ENCODE results near the gene CBLN3. TPM values are rescaled to one million over a fixed set of nuclear protein-coding genes. Genes with fewer than 3 reads are reported as not detected.

CBLN3 gene
- total RNA-seq, 2 experiments from 2014 or later, result 2.9 TPM

DNA sequence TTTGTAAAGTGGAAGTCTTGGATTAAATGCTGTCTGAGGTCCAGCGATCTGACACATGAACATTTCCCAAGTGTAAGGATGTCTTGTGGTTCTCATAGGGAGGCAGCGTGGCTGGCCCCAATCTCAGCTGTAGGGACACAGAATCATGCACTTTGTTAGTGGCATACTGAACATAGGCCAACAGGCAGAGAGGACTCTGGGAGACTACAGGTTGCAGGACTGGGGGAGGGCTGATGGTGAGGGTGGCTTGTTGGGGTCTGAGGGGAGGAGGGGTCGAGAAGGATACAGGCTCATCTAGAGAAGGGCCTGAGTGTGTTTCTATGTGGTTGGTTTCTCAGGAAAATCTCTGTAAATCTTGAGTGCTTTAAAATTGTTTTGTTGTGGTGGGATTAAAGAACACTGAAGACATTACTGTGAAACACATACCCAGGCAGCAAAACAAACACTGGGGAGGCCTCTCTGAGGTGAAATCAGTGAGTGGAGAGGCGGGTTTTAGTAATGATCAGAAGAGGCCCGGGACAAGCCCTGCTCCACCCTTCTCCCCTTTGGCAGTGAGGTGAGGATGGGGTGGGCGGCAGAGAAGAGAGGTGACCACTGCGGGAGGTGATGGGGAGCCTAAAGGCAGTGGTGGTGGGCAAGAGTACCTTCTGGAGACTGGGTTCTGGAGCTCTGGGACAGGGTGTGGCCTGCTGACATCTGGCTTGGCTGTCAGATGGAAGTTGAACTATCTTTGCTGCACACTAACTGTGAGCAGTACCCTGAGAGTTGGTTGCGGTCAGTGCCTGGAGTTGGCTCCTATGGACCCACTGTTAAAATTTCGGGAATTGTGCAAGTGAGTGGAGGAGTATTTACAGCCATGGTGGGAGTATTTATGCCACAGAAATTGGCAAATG is 27.4 kb downstream of the CBLN3 start:
- no peak for DNase-seq
- no peak overlapping the region for H3K4me3 Mint-ChIP-seq
- no peak for ATAC-seq
- TF ChIP-seq, protein P1, sequence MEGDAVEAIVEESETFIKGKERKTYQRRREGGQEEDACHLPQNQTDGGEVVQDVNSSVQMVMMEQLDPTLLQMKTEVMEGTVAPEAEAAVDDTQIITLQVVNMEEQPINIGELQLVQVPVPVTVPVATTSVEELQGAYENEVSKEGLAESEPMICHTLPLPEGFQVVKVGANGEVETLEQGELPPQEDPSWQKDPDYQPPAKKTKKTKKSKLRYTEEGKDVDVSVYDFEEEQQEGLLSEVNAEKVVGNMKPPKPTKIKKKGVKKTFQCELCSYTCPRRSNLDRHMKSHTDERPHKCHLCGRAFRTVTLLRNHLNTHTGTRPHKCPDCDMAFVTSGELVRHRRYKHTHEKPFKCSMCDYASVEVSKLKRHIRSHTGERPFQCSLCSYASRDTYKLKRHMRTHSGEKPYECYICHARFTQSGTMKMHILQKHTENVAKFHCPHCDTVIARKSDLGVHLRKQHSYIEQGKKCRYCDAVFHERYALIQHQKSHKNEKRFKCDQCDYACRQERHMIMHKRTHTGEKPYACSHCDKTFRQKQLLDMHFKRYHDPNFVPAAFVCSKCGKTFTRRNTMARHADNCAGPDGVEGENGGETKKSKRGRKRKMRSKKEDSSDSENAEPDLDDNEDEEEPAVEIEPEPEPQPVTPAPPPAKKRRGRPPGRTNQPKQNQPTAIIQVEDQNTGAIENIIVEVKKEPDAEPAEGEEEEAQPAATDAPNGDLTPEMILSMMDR (IDR thresholded peaks at IDR 0.05), result no peak
- peaks cover 12% of the 10 kb centered on the region for H3K27me3 Mint-ChIP-seq
- H3K4me1 Mint-ChIP-seq (ENCODE audit: low read depth), result peaks cover 3% of the 10 kb centered on the region
- H3K36me3 Mint-ChIP-seq (ENCODE audit: low read depth), result no peaks in the 10 kb centered on the region
- H3K9me3 Mint-ChIP-seq, result no peaks in the 10 kb centered on the region
- ChIA-PET CTCF (interaction anchor here (1.3 to 3.9 kb wide), 3 partner anchors 29 to 69 kb away, joined by 5 to 15 read pairs (median 5); no protein-coding TSS in a partner anchor), POLR2A (no interaction called here)
- no peak overlapping the region for H3K27ac Mint-ChIP-seq
- intact Hi-C loops (cut with micrococcal nuclease), result no loop called here

DNA sequence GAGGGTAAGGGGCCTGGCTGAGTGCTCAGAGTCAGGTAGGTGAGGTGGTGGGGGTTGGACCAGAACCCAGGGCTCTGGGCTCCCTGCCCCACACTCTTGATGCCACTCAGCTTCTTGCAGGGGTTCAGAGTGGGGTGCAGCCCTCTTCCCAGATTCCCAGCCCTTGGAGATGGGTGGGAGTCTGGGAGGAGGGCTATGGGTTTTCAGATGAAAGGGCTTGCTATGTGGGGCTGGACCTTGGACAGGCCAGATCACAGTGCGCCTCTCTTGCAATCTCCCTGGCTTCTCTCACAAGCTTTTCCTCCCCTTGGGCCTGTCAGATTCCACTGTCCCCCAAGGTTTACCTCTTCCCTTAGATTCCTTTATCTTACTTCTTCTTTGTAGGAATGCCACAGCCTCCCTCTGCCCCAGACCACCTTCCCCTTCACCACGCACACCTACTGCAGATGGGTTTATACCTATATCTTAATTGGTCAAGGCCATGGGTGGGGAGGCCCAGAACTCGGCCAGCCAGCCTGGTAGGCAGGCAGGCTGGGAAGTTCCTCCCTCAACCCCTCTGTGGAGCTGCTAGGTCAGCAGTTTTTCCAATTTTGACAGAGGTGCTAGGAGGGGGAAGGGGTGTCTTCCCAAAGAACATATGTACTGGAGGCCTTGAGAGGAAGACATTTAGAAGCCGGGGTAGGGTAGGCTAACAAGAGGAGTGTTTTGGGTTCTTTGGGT is 29.3 kb downstream of the CBLN3 start:
- TF ChIP-seq, protein P1 (IDR thresholded peaks at IDR 0.05), result no peak
- ATAC-seq (no peak), DNase-seq (no peak)
- Mint-ChIP-seq H3K27ac (no peak overlapping the region), H3K36me3 (ENCODE audit: low read depth) (no peaks in the 10 kb centered on the region), H3K4me1 (ENCODE audit: low read depth) (peaks cover 3% of the 10 kb centered on the region), H3K9me3 (no peaks in the 10 kb centered on the region), H3K27me3 (peaks cover 10% of the 10 kb centered on the region), H3K4me3 (no peak overlapping the region)
- POLR2A ChIA-PET, result interaction anchor here (1.3 kb wide), 1 partner anchor 14 kb away, joined by 4 read pairs; no protein-coding TSS in a partner anchor
- CTCF ChIA-PET, result interaction anchor here (0.8 to 3.9 kb wide), 4 partner anchors 9 to 67 kb away, joined by 3 to 15 read pairs (median 6); no protein-coding TSS in a partner anchor
- intact Hi-C loops (cut with micrococcal nuclease), result no loop called here

DNA sequence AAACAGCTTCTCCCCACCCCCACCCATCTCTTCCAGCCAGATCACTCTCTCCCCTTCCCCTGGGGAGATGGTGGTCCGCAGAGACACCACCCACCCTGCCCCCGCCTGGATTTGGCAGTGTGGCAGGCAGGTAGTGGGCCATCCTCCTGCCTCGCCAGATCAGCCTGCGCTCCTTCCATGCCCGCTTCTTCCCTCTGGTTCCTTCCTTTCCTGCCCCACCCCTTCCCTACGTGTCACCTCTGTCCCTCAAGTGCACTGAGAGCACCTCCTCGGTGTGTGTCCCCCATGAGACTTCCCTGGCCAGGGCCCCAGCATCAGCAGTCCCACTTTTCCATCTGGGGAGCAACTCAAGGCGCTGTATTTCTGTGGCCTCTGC is 30.0 kb downstream of the CBLN3 start:
- CTCF ChIA-PET, result interaction anchor here (1.7 to 3.9 kb wide), 3 partner anchors 11 to 66 kb away, joined by 4 to 15 read pairs (median 8); no protein-coding TSS in a partner anchor
- peaks cover 10% of the 10 kb centered on the region for H3K27me3 Mint-ChIP-seq
- ATAC-seq (no peak), DNase-seq (no peak)
- no peak overlapping the region for H3K27ac Mint-ChIP-seq
- H3K4me1 Mint-ChIP-seq (ENCODE audit: low read depth), result peaks cover 3% of the 10 kb centered on the region
- no peaks in the 10 kb centered on the region for H3K9me3 Mint-ChIP-seq
- POLR2A ChIA-PET, result no interaction called here
- intact Hi-C loops (cut with micrococcal nuclease), result no loop called here
- TF ChIP-seq, protein P1 (IDR thresholded peaks at IDR 0.05), result no peak
- H3K4me3 Mint-ChIP-seq, result peak overlapping the region; percentile 25
- no peaks in the 10 kb centered on the region for H3K36me3 Mint-ChIP-seq (ENCODE audit: low read depth)

DNA sequence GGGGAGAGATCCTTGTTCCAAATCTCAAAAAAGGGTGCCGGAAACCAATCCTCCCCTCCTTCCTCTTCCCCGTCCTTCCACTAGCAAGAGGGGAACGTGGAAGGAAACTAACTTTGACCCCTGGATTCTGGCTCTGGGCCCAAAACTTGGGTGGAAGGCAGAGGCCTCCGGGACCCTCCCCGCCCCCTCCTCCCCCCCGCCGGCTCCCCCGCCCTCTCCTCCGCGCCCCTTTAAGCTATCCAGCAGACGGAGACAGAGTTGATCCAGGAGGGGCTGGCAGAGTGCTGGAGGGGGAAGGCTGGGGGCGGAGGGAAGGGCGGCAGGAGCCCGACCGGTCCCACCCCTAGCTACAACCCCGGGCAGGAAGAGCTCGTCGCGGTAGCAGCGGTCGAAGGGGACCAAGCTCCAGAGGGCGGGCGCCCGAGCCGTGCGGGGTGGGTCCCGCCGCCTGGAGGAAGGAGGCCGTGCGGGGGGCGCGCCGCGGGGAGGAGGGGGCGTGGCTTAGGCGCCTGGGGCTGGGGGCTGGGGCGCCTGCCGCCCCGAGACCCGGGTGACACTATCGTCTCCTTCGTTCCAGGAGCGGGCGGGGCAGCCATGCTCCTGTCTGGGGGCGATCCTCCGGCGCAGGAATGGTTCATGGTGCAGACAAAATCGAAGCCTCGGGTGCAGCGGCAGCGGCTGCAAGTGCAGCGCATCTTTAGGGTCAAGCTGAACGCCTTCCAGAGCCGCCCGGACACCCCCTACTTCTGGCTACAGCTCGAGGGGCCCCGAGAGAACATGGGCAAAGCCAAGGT is 30.6 kb downstream of the CBLN3 start, which contains the start of gene NYNRIN:
TSS of gene NYNRIN (plus strand) at position 351 of the 794 bp plus-strand sequence. CDS start at position 595, 244 bp downstream.
- Mint-ChIP-seq H3K27me3 (peaks cover 9% of the 10 kb centered on the region), H3K9me3 (no peaks in the 10 kb centered on the region), H3K4me3 (peak within 1 kb of the TSS; percentile 25), H3K27ac (no peak within 1 kb of the TSS), H3K4me1 (ENCODE audit: low read depth) (peaks cover 3% of the 10 kb centered on the region), H3K36me3 (ENCODE audit: low read depth) (no peaks in the 10 kb centered on the region)
- TF ChIP-seq, protein P1 (IDR thresholded peaks at IDR 0.05), result no peak
- ChIA-PET POLR2A (no interaction called here), CTCF (interaction anchor here (0.9 to 3.9 kb wide), 4 partner anchors 11 to 156 kb away, joined by 3 to 15 read pairs (median 6); partner anchors contain the start of gene TINF2)
- intact Hi-C loops (cut with micrococcal nuclease), result no loop called here
- DNase-seq (peak; percentile 38), ATAC-seq (peak; percentile 88)
